ENCODE results near the gene CUEDC1. TPM values are rescaled to one million over a fixed set of nuclear protein-coding genes. Genes with fewer than 3 reads are reported as not detected.

Gene CUEDC1
- total and polyA plus RNA-seq, 2 of the 13 experiments (the other 11 are each of a cell fraction or from before 2014, with no cell fraction given), result 7.4 to 12.9 TPM

DNA sequence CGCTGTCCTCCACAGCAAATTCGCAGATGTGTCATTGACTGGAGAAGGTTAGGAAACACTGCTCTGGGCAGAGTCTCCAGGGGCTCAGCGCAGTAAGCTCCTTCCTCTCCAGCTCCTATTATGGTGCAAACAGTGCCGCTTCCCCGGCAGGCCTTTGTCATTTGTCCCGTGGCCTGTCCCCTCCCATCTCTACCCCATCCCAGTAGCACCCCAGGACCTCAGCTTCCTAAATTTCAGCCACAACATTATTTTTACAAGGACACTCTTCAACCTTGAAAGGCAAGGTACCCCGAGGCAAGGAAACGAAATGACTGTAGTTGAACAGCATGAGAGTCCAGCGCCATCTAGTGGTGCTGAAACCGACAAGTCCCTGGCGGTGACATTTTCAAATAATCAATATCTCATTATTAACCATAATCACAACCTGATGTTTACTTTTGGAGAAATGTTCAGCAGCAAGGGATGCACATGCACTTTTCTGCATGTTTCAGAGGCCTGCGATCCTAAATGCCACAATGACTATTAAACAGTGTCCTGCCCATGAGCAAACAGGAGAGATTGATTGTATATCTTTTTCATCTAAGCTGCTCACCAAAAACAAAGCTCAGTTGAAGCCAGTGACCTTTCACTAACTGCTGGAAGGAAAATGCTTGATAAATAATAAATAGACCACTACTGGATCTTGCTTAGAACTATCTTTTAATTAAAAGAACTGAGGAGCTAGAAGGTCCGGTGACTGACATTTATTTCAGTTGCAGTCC lies 121.9 kb downstream of the CUEDC1 start (continued):
- TF ChIP-seq GATAD1 (CRISPR knock-in tag; IDR thresholded peaks at IDR 0.05) (peak; percentile 54; the same call in 1 of the 2 replicates), BCLAF1 (IDR thresholded peaks at IDR 0.05) (no peak), RFX5 (IDR thresholded peaks at IDR 0.05; ENCODE audit: low read depth, low read length) (0 out of 2 replicates have a peak, but pooled peaks have one; percentile 24), ZNF484 (CRISPR knock-in tag; IDR thresholded peaks at IDR 0.05; ENCODE audit: borderline replicate concordance, low read depth) (no peak), ELF3 (CRISPR knock-in tag; IDR thresholded peaks at IDR 0.05) (peak; percentile 72; the same call in 1 of the 2 replicates), NR2C2 (CRISPR knock-in tag; IDR thresholded peaks at IDR 0.05; ENCODE audit: borderline replicate concordance) (0 out of 2 replicates have a peak, but pooled peaks have one; percentile 0), HOMEZ (CRISPR knock-in tag; IDR thresholded peaks at IDR 0.05; ENCODE audit: low read depth) (no peak), MAZ (IDR thresholded peaks at IDR 0.05; ENCODE audit: borderline replicate concordance, low read depth, low read length) (0 out of 2 replicates have a peak, but pooled peaks have one; percentile 40), MAZ (CRISPR knock-in tag; IDR thresholded peaks at IDR 0.05; ENCODE audit: low read depth) (no peak), IKZF1 (IDR thresholded peaks at IDR 0.05) (no peak), ATF2 (CRISPR knock-in tag; IDR thresholded peaks at IDR 0.05) (no peak; the same call in 1 of the 2 replicates), ZNF580 (CRISPR knock-in tag; IDR thresholded peaks at IDR 0.05; ENCODE audit: borderline replicate concordance, low read depth) (no peak; the same call in 1 of the 2 replicates), ZNF556 (CRISPR knock-in tag; IDR thresholded peaks at IDR 0.05; ENCODE audit: borderline replicate concordance) (peak; percentile 72; the same call in 1 of the 2 replicates), ZNF205 (CRISPR knock-in tag; IDR thresholded peaks at IDR 0.05) (0 out of 2 replicates have a peak, but pooled peaks have one; percentile 33), MIER2 (CRISPR knock-in tag; IDR thresholded peaks at IDR 0.05) (peak; percentile 81), XRCC5 (optimal IDR thresholded peaks at IDR 0.05; ENCODE audit: low read length) (peak; percentile 81), ZNF552 (CRISPR knock-in tag; IDR thresholded peaks at IDR 0.05; ENCODE audit: borderline replicate concordance) (no peak), ELF1 (CRISPR knock-in tag; IDR thresholded peaks at IDR 0.05) (peak; percentile 38; the same call in 1 of the 2 replicates), TARDBP (CRISPR knock-in tag; IDR thresholded peaks at IDR 0.05) (peak; percentile 50; the same call in 1 of the 2 replicates), STAT5B (CRISPR knock-in tag; IDR thresholded peaks at IDR 0.05) (no peak)
- TF ChIP-seq, protein P1, sequence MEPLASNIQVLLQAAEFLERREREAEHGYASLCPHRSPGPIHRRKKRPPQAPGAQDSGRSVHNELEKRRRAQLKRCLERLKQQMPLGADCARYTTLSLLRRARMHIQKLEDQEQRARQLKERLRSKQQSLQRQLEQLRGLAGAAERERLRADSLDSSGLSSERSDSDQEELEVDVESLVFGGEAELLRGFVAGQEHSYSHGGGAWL (CRISPR knock-in tag; IDR thresholded peaks at IDR 0.05), result no peak
- TF ChIP-seq, protein P2, sequence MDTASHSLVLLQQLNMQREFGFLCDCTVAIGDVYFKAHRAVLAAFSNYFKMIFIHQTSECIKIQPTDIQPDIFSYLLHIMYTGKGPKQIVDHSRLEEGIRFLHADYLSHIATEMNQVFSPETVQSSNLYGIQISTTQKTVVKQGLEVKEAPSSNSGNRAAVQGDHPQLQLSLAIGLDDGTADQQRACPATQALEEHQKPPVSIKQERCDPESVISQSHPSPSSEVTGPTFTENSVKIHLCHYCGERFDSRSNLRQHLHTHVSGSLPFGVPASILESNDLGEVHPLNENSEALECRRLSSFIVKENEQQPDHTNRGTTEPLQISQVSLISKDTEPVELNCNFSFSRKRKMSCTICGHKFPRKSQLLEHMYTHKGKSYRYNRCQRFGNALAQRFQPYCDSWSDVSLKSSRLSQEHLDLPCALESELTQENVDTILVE (CRISPR knock-in tag; IDR thresholded peaks at IDR 0.05), result 0 out of 2 replicates have a peak, but pooled peaks have one; percentile 51

Data from HepG2 (cell line).